ENCODE measurements around the gene ILDR2.

Gene ILDR2

GRCh38 chr1:166972826-166973225, 2.5 kb downstream of the ILDR2 start:
- in situ Hi-C loops (cut with MboI; ENCODE audit: low sequenced_read_pairs, unreplicated experiment): no loop called here
- no peak for DNase-seq (ENCODE audit: low spot score)
- TF ChIP-seq CTCF (IDR thresholded peaks at IDR 0.05; ENCODE audit: borderline replicate concordance, control extremely low read depth, extremely low read depth, insufficient read depth, missing control alignments): no peak

- in situ Hi-C loops (cut with MboI; ENCODE audit: low sequenced_read_pairs, unreplicated experiment): no loop called here
These were observed 3.1 kb downstream of the ILDR2 start for GRCh38 chr1:166972193-166972592.

GRCh38 chr1:166971252-166971651, 4.1 kb downstream of the ILDR2 start:
- DNase-seq (ENCODE audit: low spot score): no peak
- no peak for TF ChIP-seq CTCF (IDR thresholded peaks at IDR 0.05; ENCODE audit: borderline replicate concordance, control extremely low read depth, extremely low read depth, insufficient read depth, missing control alignments)
- in situ Hi-C loops (cut with MboI; ENCODE audit: low sequenced_read_pairs, unreplicated experiment): no loop called here

More at GRCh38 chr1:166972193-166972592, 3.1 kb downstream of the ILDR2 start:
- DNase-seq (ENCODE audit: low spot score): no peak
- no peak for TF ChIP-seq CTCF (IDR thresholded peaks at IDR 0.05; ENCODE audit: borderline replicate concordance, control extremely low read depth, extremely low read depth, insufficient read depth, missing control alignments)

- no peak for DNase-seq (ENCODE audit: low spot score)
- TF ChIP-seq CTCF (IDR thresholded peaks at IDR 0.05; ENCODE audit: borderline replicate concordance, control extremely low read depth, extremely low read depth, insufficient read depth, missing control alignments): no peak
- in situ Hi-C loops (cut with MboI; ENCODE audit: low sequenced_read_pairs, unreplicated experiment): no loop called here
These were observed 6.2 kb downstream of the ILDR2 start for GRCh38 chr1:166969074-166969677.

- in situ Hi-C loops (cut with MboI; ENCODE audit: low sequenced_read_pairs, unreplicated experiment): no loop called here
- TF ChIP-seq CTCF (IDR thresholded peaks at IDR 0.05; ENCODE audit: borderline replicate concordance, control extremely low read depth, extremely low read depth, insufficient read depth, missing control alignments): no peak
- DNase-seq (ENCODE audit: low spot score): no peak
These were observed 14.4 kb downstream of the ILDR2 start for GRCh38 chr1:166960858-166961474.

- TF ChIP-seq CTCF (IDR thresholded peaks at IDR 0.05; ENCODE audit: borderline replicate concordance, control extremely low read depth, extremely low read depth, insufficient read depth, missing control alignments): no peak
- in situ Hi-C loops (cut with MboI; ENCODE audit: low sequenced_read_pairs, unreplicated experiment): no loop called here
- DNase-seq (ENCODE audit: low spot score): no peak
These were observed 18.5 kb downstream of the ILDR2 start for GRCh38 chr1:166956872-166957271.
